Astrocyte (in vitro differentiated cells and primary cell): Measurements from ENCODE around the gene FEZF1. TPM values are rescaled to one million over a fixed set of nuclear protein-coding genes. Genes with fewer than 3 reads are reported as not detected.

Experiments
- DNase-seq: peaks from one replicate; pipeline ENCODE4 v3.0.0-alpha.2; 2010; ENCODE audit warnings: low read depth
- FAIRE-seq: peaks from 2 replicates; lab custom pipeline; 2011; peaks lifted over from hg19 to GRCh38; lab: Jason Lieb, UNC
- H2AFZ ChIP-seq: 2 replicates; pipeline ENCODE4 v1.6.0; 2012; ENCODE audit warnings: low read depth, low read length, inconsistent platforms
- H3K27ac ChIP-seq: 2 replicates; pipeline ENCODE4 v1.5.1; 2011; ENCODE audit warnings: low read depth, low read length, inconsistent platforms
- H3K27me3 ChIP-seq: 2 replicates; pipeline ENCODE4 v1.6.0; 2011; ENCODE audit warnings: low read length, inconsistent platforms; ENCODE audit not compliant: insufficient read depth
- H3K36me3 ChIP-seq: 2 replicates; pipeline ENCODE4 v1.5.1; 2011; ENCODE audit warnings: low read length, inconsistent platforms; ENCODE audit not compliant: insufficient read depth
- H3K4me1 ChIP-seq: 2 replicates; pipeline ENCODE4 v1.5.1; 2011; ENCODE audit warnings: low read length, inconsistent platforms; ENCODE audit not compliant: insufficient read depth
- H3K4me2 ChIP-seq: 2 replicates; pipeline ENCODE4 v1.6.0; 2012; ENCODE audit warnings: low read length, inconsistent platforms
- H3K4me3 ChIP-seq: 2 replicates; pipeline ENCODE4 v1.5.1; 2011; ENCODE audit warnings: low read depth, mild to moderate bottlenecking, low read length, inconsistent platforms; ENCODE audit not compliant: insufficient read depth
- H3K79me2 ChIP-seq: 2 replicates; pipeline ENCODE4 v1.6.0; 2012; ENCODE audit warnings: mild to moderate bottlenecking, low read length, inconsistent platforms; ENCODE audit not compliant: insufficient read depth
- H3K9ac ChIP-seq: 2 replicates; pipeline ENCODE4 v1.6.0; 2012; ENCODE audit warnings: mild to moderate bottlenecking, low read length, inconsistent platforms
- H3K9me3 ChIP-seq: 2 replicates; pipeline ENCODE4 v1.5.1; 2012; ENCODE audit warnings: low read depth, mild to moderate bottlenecking, low read length, inconsistent platforms; ENCODE audit not compliant: insufficient read depth
- H4K20me1 ChIP-seq: 2 replicates; pipeline ENCODE4 v1.6.0; 2012; ENCODE audit warnings: low read length, inconsistent platforms; ENCODE audit not compliant: insufficient read depth
- H3K27ac Mint-ChIP-seq: one replicate; pipeline ENCODE4 v1.8.0; 2021; ENCODE audit warnings: mild to moderate bottlenecking, mixed read lengths; ENCODE audit not compliant: unreplicated experiment
- H3K27me3 Mint-ChIP-seq: one replicate; pipeline ENCODE4 v1.8.0; 2021; ENCODE audit warnings: low read depth, mixed read lengths; ENCODE audit not compliant: unreplicated experiment
- H3K36me3 Mint-ChIP-seq: one replicate; pipeline ENCODE4 v1.8.0; 2021; ENCODE audit warnings: low read depth, mixed read lengths; ENCODE audit not compliant: unreplicated experiment
- H3K4me1 Mint-ChIP-seq: one replicate; pipeline ENCODE4 v1.8.0; 2021; ENCODE audit warnings: low read depth, mixed read lengths; ENCODE audit not compliant: unreplicated experiment
- H3K4me3 Mint-ChIP-seq: one replicate; pipeline ENCODE4 v1.8.0; 2021; ENCODE audit warnings: mild to moderate bottlenecking, moderate library complexity, mixed read lengths; ENCODE audit not compliant: unreplicated experiment
- H3K9me3 Mint-ChIP-seq: one replicate; pipeline ENCODE4 v1.8.0; 2021; ENCODE audit warnings: mild to moderate bottlenecking, mixed read lengths; ENCODE audit not compliant: unreplicated experiment
- EZH2 ChIP-seq: IDR thresholded peaks from 2 replicates; pipeline ENCODE4 v1.6.1; 2012; ENCODE audit warnings: mild to moderate bottlenecking, low read length, inconsistent platforms; ENCODE audit not compliant: insufficient read depth
- total RNA-seq: library from RNA; stranded (reverse); gene quantifications from 2 replicates; pipeline ENCODE4 v1.2.1, GENCODE V29; 2021
- TF ChIP-seq, protein P1 (sequence below): IDR thresholded peaks from 2 replicates; pipeline ENCODE4 v1.5.1; 2011; ENCODE audit warnings: low read depth, mild to moderate bottlenecking, inconsistent platforms, low read length, moderate library complexity; ENCODE audit not compliant: insufficient read depth

FEZF1 gene
- total RNA-seq, 1 donor from 2014 or later, result 0.61 TPM

DNA sequence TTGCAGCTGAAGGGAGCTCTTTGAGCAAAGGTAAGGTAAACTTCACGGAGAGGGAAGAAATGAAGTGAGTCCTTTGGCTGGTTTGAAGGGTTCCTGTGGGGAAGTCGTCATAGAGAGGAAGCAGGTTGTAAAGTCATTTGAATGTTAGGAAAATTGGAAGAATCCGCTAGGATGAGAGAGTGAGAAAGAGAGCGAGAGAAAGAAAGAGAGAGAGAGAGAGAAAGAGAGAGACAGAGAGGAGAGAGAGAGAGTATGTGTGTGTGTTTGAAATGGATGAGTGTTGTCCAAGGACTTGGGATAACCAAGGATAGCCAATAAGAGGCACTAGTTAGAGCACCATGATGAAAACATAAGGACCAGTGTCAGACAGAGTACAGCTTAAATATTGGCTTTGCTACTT is 43.1 kb downstream of the FEZF1 start:
- Mint-ChIP-seq H3K36me3 (no peaks in the 10 kb centered on the region), H3K4me1 (no peaks in the 10 kb centered on the region), H3K9me3 (no peaks in the 10 kb centered on the region), H3K27ac (no peak overlapping the region), H3K4me3 (no peak overlapping the region), H3K27me3 (peaks cover 5% of the 10 kb centered on the region)
- Histone ChIP-seq H3K27ac (no peak overlapping the region), H3K4me1 (no peaks in the 10 kb centered on the region), H4K20me1 (no peaks in the 10 kb centered on the region), H3K9me3 (no peaks in the 10 kb centered on the region), H3K4me3 (no peak overlapping the region), H3K4me2 (no peak overlapping the region), H2AFZ (no peak overlapping the region), H3K27me3 (peaks cover 4% of the 10 kb centered on the region), H3K9ac (no peak overlapping the region), H3K36me3 (no peaks in the 10 kb centered on the region), H3K79me2 (no peaks in the 10 kb centered on the region)
- no peak for FAIRE-seq
- DNase-seq, result no peak
- TF ChIP-seq EZH2, result no peak
- TF ChIP-seq, protein P1, sequence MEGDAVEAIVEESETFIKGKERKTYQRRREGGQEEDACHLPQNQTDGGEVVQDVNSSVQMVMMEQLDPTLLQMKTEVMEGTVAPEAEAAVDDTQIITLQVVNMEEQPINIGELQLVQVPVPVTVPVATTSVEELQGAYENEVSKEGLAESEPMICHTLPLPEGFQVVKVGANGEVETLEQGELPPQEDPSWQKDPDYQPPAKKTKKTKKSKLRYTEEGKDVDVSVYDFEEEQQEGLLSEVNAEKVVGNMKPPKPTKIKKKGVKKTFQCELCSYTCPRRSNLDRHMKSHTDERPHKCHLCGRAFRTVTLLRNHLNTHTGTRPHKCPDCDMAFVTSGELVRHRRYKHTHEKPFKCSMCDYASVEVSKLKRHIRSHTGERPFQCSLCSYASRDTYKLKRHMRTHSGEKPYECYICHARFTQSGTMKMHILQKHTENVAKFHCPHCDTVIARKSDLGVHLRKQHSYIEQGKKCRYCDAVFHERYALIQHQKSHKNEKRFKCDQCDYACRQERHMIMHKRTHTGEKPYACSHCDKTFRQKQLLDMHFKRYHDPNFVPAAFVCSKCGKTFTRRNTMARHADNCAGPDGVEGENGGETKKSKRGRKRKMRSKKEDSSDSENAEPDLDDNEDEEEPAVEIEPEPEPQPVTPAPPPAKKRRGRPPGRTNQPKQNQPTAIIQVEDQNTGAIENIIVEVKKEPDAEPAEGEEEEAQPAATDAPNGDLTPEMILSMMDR, result no peak

DNA sequence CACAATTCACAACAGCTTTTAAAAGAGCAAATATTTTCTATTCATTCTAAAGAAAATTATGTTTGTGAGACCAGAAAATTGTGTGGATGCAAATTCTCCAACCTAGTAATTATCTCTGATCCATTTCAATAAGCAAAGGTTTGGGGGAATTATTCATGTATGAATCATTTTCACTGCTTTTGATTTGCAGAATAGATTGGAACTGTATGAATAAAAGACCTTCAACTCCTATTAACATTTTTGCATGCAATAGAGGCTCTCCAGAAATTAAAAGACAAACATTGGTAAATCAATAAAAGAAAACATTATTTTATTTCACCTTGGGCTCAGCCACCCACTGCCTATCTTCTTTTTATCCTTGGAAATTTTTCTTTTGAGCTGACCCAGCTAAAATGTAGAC is 43.5 kb downstream of the FEZF1 start:
- H3K4me1 Mint-ChIP-seq, result no peaks in the 10 kb centered on the region
- H3K36me3 Mint-ChIP-seq, result no peaks in the 10 kb centered on the region
- Histone ChIP-seq H3K36me3 (no peaks in the 10 kb centered on the region), H4K20me1 (no peaks in the 10 kb centered on the region), H3K79me2 (no peaks in the 10 kb centered on the region), H3K4me2 (no peak overlapping the region), H3K4me3 (no peak overlapping the region), H3K27ac (no peak overlapping the region), H3K9me3 (no peaks in the 10 kb centered on the region), H3K9ac (no peak overlapping the region), H2AFZ (no peak overlapping the region), H3K4me1 (no peaks in the 10 kb centered on the region), H3K27me3 (peaks cover 4% of the 10 kb centered on the region)
- H3K4me3 Mint-ChIP-seq, result no peak overlapping the region
- FAIRE-seq (no peak), DNase-seq (no peak)
- H3K9me3 Mint-ChIP-seq, result no peaks in the 10 kb centered on the region
- H3K27me3 Mint-ChIP-seq, result peaks cover 5% of the 10 kb centered on the region
- no peak for TF ChIP-seq EZH2
- TF ChIP-seq, protein P1, result no peak
- H3K27ac Mint-ChIP-seq, result no peak overlapping the region

DNA sequence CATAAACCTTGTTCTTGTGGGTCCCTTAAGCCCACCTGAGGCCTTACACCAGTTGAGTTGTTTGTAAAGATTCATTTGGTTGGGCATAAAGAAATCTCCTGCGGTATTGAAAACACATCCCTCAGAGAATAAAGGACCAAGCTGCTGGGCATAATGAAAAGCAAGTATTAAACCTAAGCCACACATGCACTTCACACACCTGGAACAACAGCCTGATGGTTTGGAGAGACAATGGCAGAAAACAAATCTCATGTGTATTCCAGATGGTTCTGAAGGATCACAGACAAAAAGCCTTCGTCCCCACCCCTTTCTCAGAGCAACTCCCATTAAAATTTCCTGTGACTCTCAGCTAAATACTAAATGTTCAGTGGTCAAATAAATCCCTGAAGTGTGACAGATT is 44.2 kb downstream of the FEZF1 start:
- Histone ChIP-seq H3K9ac (no peak overlapping the region), H3K36me3 (no peaks in the 10 kb centered on the region), H3K4me1 (no peaks in the 10 kb centered on the region), H3K9me3 (no peaks in the 10 kb centered on the region), H4K20me1 (no peaks in the 10 kb centered on the region), H3K4me2 (no peak overlapping the region), H3K4me3 (no peak overlapping the region), H3K79me2 (no peaks in the 10 kb centered on the region), H3K27ac (no peak overlapping the region), H2AFZ (no peak overlapping the region), H3K27me3 (peaks cover 4% of the 10 kb centered on the region)
- no peaks in the 10 kb centered on the region for H3K9me3 Mint-ChIP-seq
- H3K4me1 Mint-ChIP-seq, result no peaks in the 10 kb centered on the region
- H3K36me3 Mint-ChIP-seq, result no peaks in the 10 kb centered on the region
- TF ChIP-seq, protein P1, result no peak
- TF ChIP-seq EZH2, result no peak
- no peak overlapping the region for H3K4me3 Mint-ChIP-seq
- H3K27me3 Mint-ChIP-seq, result peaks cover 5% of the 10 kb centered on the region
- H3K27ac Mint-ChIP-seq, result no peak overlapping the region
- no peak for DNase-seq
- FAIRE-seq, result no peak
